ENCODE results near the gene ELMOD3. TPM values are rescaled to one million over a fixed set of nuclear protein-coding genes. Genes with fewer than 3 reads are reported as not detected.
A peak's percentile ranks its signal among the peaks of the same experiment; 100 is the strongest.
"Not testable (repeated sequence)": the region's sequence is repeated elsewhere in the genome, so short reads cannot be mapped to it uniquely, and the experiment has no call there.

ELMOD3 gene
- total RNA-seq, 2 experiments from 2014 or later = 19.4 to 22.1 TPM

DNA sequence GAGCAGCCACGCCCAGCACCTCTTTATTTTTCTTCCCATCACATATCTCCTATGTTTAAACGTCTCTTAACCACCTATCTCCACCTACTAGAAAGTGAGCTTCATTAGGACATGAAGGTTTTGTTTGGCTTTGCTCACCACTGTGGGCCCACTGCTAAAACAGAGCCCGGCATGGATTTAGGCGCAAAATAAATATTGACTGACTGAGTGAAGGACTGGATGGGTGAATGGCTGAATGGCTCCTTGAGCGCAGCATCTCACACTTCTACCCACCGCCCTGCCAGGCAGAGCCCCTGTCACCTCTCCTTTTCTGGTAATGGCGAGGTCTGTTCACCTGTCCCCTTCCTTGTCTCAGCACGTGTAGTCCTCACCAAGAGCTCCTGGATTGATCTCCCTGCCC, 45.5 kb downstream of the ELMOD3 start:
- peaks cover 73% of the 10 kb centered on the region for H3K36me3 Mint-ChIP-seq (ENCODE audit: low read depth)
- H3K9me3 Mint-ChIP-seq = peaks cover 5% of the 10 kb centered on the region
- no peak overlapping the region for H3K4me3 Mint-ChIP-seq
- no peak for DNase-seq
- POLR2A ChIA-PET = no interaction called here
- H3K4me1 Mint-ChIP-seq = peaks cover 37% of the 10 kb centered on the region
- no peak overlapping the region for H3K27ac Mint-ChIP-seq
- CTCF ChIA-PET = interaction anchor here (1.5 to 2.0 kb wide), 2 partner anchors 11 to 13 kb away, joined by 5 to 6 read pairs; no protein-coding TSS in a partner anchor
- no peaks in the 10 kb centered on the region for H3K27me3 Mint-ChIP-seq

DNA sequence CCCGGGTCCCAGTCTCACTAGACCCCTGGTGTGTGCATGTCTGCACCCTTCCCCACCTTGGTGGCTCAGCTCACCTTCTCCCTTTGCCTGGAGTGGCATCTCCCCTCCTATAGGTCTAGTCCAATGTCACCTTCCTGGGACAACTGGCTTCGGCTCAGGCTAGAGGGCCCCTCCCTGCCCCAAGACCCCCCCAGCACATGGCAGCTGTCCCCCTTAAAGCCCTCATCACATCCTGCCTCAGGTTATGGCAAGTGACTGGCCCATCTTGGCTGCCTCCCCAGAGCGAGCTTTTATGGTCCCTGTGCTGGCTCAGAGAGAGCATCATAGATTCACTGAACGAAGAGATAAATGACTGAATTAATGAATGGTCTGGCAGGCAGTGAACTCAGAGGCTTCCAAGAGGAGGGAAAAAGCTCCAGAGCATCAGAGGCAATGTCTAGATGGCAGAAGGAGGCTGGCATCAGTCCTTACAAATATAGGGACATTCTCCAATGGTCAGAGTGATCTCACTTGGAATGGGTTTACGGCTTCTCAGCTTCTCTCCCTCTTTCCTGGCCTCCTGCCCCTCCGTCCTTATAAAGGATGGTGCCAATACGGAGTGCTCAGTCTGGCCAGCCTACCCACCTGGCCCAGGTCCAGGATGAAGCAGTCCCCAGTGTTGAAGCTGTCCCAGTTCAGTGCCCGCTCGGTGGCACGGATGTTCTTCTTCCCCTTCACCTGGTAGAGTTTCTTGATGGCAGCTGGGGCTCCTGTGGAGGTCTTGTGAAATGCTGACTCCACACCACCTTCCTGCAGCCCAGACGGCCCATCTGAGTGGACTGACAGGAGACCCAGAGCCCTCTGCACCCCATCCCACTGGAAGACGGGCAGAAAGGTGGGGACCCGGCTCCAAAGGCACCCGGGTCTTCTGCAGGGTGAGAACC, 46.2 kb downstream of the ELMOD3 start:
- peaks cover 76% of the 10 kb centered on the region for H3K36me3 Mint-ChIP-seq (ENCODE audit: low read depth)

DNA sequence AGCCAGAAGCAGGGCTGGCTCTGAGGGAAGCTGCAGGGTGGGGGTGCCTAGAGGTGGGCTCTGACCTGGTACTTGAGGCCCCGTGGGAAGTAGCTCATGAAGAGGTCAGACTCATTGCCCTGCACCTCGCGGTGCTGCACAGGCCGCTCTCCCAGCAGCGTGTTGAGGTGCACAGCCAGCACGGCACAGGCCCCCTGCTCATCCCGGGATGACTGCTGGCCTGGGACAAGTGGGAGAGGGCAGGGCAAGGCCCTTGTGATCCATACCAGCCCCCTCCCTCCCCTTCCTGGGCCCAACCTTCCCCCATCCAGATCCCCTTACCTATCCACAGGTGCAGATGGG, 46.9 kb downstream of the ELMOD3 start:
- peaks cover 5% of the 10 kb centered on the region for H3K9me3 Mint-ChIP-seq
- H3K4me3 Mint-ChIP-seq = no peak overlapping the region
- ChIA-PET POLR2A (no interaction called here), CTCF (interaction anchor here (0.5 to 2.0 kb wide), 3 partner anchors 13 to 151 kb away, joined by 3 to 5 read pairs (median 4); no protein-coding TSS in a partner anchor)
- H3K27me3 Mint-ChIP-seq = no peaks in the 10 kb centered on the region
- H3K36me3 Mint-ChIP-seq (ENCODE audit: low read depth) = peaks cover 74% of the 10 kb centered on the region
- no peak overlapping the region for H3K27ac Mint-ChIP-seq
- peaks cover 49% of the 10 kb centered on the region for H3K4me1 Mint-ChIP-seq
- no peak for DNase-seq

More for the DNA sequence above, 46.2 kb downstream of the ELMOD3 start:
- H3K9me3 Mint-ChIP-seq = peaks cover 5% of the 10 kb centered on the region
- POLR2A ChIA-PET = no interaction called here
- DNase-seq = no peak
- H3K4me3 Mint-ChIP-seq = no peak overlapping the region
- peaks cover 45% of the 10 kb centered on the region for H3K4me1 Mint-ChIP-seq
- H3K27ac Mint-ChIP-seq = no peak overlapping the region
- H3K27me3 Mint-ChIP-seq = no peaks in the 10 kb centered on the region
- CTCF ChIA-PET = interaction anchor here (0.5 to 2.0 kb wide), 3 partner anchors 12 to 151 kb away, joined by 3 to 5 read pairs (median 4); no protein-coding TSS in a partner anchor

DNA sequence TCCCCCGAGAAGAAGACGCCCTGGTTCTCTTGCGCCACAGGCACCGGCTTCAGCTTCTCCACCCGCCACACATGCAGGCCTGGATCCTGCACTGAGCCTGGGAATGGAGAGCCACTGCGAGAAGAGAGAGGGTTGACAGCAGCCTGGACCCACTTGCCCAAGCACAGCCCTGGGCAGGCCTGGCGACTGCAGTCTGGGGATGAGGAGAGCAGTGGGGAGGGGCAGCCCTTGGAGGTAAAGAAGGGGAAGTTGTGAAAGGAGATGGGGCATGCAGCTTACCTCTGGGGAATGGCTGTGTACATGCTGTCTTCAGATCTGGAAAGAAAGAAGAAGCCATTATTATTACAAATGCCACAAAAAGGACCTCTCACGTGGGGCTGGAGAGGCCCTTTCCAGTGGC, 47.3 kb downstream of the ELMOD3 start:
- ChIA-PET POLR2A (no interaction called here), CTCF (interaction anchor here (2.0 kb wide), 1 partner anchor 150 kb away, joined by 5 read pairs; no protein-coding TSS in a partner anchor)
- DNase-seq = no peak
- Mint-ChIP-seq H3K27me3 (no peaks in the 10 kb centered on the region), H3K9me3 (peaks cover 5% of the 10 kb centered on the region), H3K4me3 (no peak overlapping the region), H3K27ac (no peak overlapping the region), H3K4me1 (peaks cover 48% of the 10 kb centered on the region), H3K36me3 (ENCODE audit: low read depth) (peaks cover 70% of the 10 kb centered on the region)

DNA sequence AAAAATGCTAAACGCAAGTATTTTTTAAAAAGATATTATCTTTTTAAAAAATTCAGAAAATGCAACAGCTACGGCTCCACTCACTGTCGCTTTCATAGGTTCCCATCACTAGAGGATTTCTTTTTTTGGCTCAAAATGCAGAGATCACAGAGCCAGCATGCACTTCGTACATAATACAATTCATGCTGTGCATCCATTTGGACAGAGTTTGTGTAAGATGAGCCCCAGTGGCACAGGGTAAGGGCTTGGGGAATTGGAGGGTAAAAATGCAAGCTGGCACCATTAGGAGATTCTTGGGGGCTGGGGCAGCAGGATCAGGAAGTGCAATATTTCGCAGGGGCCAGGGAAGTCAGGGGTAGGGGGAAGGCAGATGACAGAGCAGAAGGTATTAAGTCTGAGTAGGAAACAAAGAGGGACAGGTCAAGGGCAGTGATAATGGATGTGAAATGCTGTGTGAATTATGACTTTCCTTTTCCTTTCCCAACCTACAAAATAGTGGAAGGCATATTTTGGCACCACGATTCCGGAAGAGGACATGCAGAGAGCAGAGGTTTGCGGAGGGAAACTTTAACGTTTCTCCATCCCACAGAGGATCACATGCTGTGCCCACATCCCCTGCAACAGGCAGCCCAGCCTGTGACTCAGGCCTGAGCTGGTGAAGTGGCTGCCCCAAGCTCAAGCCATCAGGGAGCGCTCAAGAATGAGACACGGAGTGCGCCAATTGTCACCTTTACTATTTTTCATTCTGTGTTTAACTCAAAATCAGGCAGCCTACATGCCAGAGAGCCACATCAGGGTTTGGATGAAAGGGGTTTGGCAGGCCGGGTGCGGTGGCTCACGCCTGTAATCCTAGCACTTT, 50.9 kb downstream of the ELMOD3 start:
- H3K27ac Mint-ChIP-seq = peak overlapping the region; percentile 85
- H3K36me3 Mint-ChIP-seq (ENCODE audit: low read depth) = peaks cover 49% of the 10 kb centered on the region
- peaks cover 67% of the 10 kb centered on the region for H3K4me1 Mint-ChIP-seq
- CTCF ChIA-PET = interaction anchor here (0.6 to 1.6 kb wide), 7 partner anchors 8 to 232 kb away, joined by 3 to 6 read pairs (median 4); partner anchors contain the start of gene TGOLN2
- H3K27me3 Mint-ChIP-seq = no peaks in the 10 kb centered on the region
- peak overlapping the region; percentile 66 for H3K4me3 Mint-ChIP-seq
- peak; percentile 84 for DNase-seq
- POLR2A ChIA-PET = no interaction called here
- H3K9me3 Mint-ChIP-seq = peaks cover 5% of the 10 kb centered on the region

DNA sequence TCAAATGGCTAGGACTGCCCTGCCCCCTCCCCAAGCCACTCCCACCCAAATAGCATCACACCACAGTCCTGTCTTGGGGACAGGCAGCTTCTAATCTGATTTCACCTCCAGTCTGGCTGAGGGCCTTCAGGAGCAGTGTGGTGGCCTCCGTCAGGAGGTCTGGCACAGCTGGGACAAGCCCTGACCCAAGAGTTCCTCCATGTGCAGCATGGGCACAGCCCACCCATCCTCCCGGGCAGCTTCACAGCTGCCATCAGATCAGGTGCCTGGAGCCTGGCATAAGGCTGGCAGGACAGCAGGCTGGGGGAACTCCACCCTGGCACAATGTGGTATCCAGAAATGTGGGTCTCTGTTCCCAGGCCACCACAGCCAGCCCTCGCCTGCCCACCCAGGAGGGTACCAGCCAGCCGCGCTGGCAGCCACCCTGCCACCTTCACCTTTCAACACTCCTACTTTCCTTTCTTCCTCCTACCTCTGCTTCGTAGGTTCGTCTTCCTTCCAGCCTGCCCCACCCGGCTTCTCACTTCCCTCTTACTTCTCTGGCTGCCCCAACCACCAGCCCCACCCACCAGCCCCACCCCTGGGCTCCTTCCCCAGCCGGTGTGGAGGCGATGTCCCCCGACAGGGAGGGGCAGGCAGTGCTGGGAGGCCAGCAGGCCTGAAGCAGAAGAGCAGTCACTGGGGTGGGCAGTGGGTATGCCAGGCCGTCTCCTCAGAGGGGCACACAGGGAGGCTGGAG, 55.4 kb downstream of the ELMOD3 start, which contains the start of gene CAPG:
CAPG (minus strand) TSS at position 522 of the 739 bp plus-strand sequence. CDS start 8,221 bp downstream, outside the sequence.
- CTCF ChIA-PET = no interaction called here
- H3K4me3 Mint-ChIP-seq = peak within 1 kb of the TSS; percentile 94
- H3K36me3 Mint-ChIP-seq (ENCODE audit: low read depth) = peaks cover 17% of the 10 kb centered on the region
- H3K27me3 Mint-ChIP-seq = peaks cover 2% of the 10 kb centered on the region
- H3K27ac Mint-ChIP-seq = peak within 1 kb of the TSS; percentile 93
- DNase-seq = peak; percentile 69
- POLR2A ChIA-PET = no interaction called here
- peaks cover 88% of the 10 kb centered on the region for H3K4me1 Mint-ChIP-seq
- no peaks in the 10 kb centered on the region for H3K9me3 Mint-ChIP-seq

DNA sequence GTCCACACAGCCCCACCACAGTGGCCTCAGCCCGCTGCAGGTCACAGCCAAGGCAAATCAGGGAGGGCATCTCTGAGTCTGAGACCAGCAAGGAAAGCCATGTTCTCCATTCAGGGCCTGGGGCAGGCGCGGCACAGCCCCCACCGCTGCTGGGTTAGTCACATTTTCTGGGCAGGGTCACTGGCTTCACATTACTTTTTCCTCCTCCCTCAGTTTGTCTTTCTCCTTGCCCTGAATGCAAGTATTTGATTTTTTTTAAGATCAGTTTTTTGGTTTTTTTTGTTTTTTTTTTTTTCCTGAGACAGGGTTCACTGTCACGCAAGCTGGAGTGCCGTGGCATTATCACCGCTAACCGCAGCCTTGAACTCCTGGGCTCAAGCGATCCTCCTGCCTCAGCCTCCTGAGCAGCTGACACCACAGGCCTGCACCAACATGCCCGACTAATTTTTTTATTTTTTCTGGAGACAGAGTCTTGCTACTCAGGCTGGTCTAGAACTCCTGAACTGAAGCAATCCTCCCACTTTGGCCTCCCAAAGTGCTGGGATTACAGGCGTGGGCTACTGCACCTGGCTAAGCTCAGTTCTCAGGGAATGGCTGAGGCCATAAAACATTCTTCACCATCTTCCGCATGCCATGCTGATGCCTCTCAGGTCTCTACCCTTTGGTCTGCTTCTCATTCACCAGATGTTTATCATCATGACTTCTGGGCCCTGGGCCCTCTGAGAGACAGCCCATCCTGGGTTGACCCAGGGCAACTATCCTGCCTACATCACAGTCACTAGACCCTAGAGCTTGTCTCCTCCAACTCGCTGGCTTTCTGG, 56.2 kb downstream of the ELMOD3 start:
- Mint-ChIP-seq H3K36me3 (ENCODE audit: low read depth) (peaks cover 9% of the 10 kb centered on the region), H3K27me3 (peaks cover 2% of the 10 kb centered on the region), H3K9me3 (no peaks in the 10 kb centered on the region), H3K4me3 (peak overlapping the region; percentile 94), H3K4me1 (peaks cover 86% of the 10 kb centered on the region), H3K27ac (peak overlapping the region; percentile 93)
- no peak for DNase-seq
- ChIA-PET POLR2A (no interaction called here), CTCF (interaction anchor here (0.6 to 1.3 kb wide), 2 partner anchors 16 to 141 kb away, joined by 3 to 4 read pairs; no protein-coding TSS in a partner anchor)

DNA sequence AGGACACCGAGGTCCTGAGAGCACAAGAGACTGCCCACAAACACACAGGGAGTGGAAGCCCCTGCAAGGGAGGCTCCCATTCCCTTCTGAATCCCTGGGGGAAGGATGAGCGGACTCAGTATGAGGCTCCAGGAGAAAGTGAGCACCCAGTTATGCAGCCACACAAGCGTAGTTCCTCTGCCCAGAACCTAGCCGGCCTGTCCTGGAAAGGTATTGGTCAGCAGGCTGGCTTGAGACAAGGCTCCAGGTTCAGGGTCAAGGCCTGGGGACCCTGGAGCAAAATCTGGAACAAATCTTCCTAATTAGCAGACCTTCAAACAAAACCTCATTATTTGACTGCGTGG, 56.8 kb downstream of the ELMOD3 start:
- peaks cover 2% of the 10 kb centered on the region for H3K27me3 Mint-ChIP-seq
- ChIA-PET POLR2A (no interaction called here), CTCF (interaction anchor here (0.6 to 1.3 kb wide), 2 partner anchors 17 to 141 kb away, joined by 3 to 4 read pairs; no protein-coding TSS in a partner anchor)
- no peaks in the 10 kb centered on the region for H3K9me3 Mint-ChIP-seq
- H3K4me3 Mint-ChIP-seq = peak overlapping the region; percentile 94
- H3K36me3 Mint-ChIP-seq (ENCODE audit: low read depth) = peaks cover 9% of the 10 kb centered on the region
- peaks cover 80% of the 10 kb centered on the region for H3K4me1 Mint-ChIP-seq
- DNase-seq = no peak
- H3K27ac Mint-ChIP-seq = peak overlapping the region; percentile 78

DNA sequence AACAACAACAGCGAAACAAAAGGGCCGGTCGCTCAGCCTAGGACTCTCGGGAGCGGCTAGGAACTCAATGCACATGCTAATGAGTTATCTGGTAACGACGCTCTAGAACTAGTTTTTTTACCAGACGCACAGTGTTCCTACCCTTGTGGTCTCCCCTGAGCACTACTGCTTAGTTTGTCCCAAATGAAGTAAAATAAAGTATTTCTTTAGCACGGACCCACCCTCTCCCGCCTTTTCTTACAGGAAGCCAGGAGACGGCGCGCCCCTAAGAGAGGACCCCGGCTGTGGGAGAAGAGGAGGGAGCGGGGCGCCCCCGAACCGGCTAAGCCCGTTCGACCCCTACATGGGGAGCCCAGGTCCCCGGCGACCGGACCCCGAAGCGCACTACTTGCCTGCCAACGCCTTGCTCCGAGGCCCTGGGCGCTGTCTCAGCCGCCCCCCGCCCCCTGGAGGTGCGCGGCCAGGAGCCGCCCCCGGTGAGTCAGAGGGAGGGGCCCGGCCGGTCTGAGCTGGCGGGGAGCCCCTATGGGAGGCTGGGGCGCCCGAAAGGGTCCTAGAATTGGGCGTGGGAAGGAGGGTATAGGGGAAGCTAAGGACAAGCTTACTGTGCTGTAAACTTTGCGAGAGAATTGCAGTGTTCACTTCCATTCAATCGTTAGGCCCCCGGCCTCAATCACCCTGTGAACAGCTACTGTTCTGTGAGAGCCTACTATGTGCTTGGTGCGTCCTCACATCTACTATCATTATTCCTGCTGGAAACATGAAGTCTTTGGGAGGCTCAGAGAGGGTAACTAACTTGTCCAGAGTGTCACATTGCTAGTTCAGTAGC, 59.2 kb downstream of the ELMOD3 start:
- CTCF ChIA-PET = interaction anchor here (0.5 to 2.8 kb wide), 15 partner anchors 8 to 454 kb away, joined by 3 to 11 read pairs (median 4); no protein-coding TSS in a partner anchor
- H3K4me1 Mint-ChIP-seq = peaks cover 63% of the 10 kb centered on the region
- H3K36me3 Mint-ChIP-seq (ENCODE audit: low read depth) = peaks cover 2% of the 10 kb centered on the region
- no peaks in the 10 kb centered on the region for H3K9me3 Mint-ChIP-seq
- peak overlapping the region; percentile 82 for H3K4me3 Mint-ChIP-seq
- peak overlapping the region; percentile 86 for H3K27ac Mint-ChIP-seq
- peaks cover 2% of the 10 kb centered on the region for H3K27me3 Mint-ChIP-seq
- POLR2A ChIA-PET = interaction anchor here (0.7 kb wide), 1 partner anchor 1027 kb away, joined by 4 read pairs; the partner anchor contains the start of gene KDM3A
- DNase-seq = peak; percentile 41

DNA sequence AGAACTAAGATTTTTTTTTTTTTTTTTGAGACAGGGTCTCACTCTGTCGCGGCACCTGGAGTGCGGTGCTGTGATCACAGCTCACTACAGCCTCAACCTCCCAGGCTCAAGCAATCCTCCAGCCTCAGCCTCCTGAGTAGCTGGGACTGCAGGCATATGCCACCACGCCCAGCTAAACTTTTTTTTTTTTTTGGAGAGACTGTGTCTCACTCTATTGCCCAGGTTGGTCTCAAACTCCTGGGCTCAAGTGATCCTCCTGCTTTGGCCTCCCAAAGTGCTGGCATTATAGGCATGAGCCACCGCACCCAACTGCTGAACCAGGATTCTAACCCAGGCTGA, 59.8 kb downstream of the ELMOD3 start:
- peak overlapping the region; percentile 82 for H3K4me3 Mint-ChIP-seq
- not testable (repeated sequence) for H3K9me3 Mint-ChIP-seq; H3K27ac Mint-ChIP-seq; H3K36me3 Mint-ChIP-seq (ENCODE audit: low read depth); DNase-seq; H3K27me3 Mint-ChIP-seq
- H3K4me1 Mint-ChIP-seq = peaks cover 63% of the 10 kb centered on the region
- CTCF ChIA-PET = interaction anchor here (0.5 to 2.8 kb wide), 12 partner anchors 8 to 148 kb away, joined by 3 to 11 read pairs (median 4); no protein-coding TSS in a partner anchor
- POLR2A ChIA-PET = interaction anchor here (0.7 kb wide), 1 partner anchor 1027 kb away, joined by 4 read pairs; the partner anchor contains the start of gene KDM3A

Measured in activated CD4-positive, alpha-beta T cell treated with anti-CD3 and anti-CD28 coated beads, Interleukin-2, amount 10 ng/mL, durations not matched to agents 7 days and 5 days (primary cell).